Measurements from ENCODE around the gene AKAP6. TPM values are rescaled to one million over a fixed set of nuclear protein-coding genes. Genes with fewer than 3 reads are reported as not detected.

The AKAP6 gene
- total RNA-seq, 1 experiment from 2014 or later, result 1.1 TPM

DNA sequence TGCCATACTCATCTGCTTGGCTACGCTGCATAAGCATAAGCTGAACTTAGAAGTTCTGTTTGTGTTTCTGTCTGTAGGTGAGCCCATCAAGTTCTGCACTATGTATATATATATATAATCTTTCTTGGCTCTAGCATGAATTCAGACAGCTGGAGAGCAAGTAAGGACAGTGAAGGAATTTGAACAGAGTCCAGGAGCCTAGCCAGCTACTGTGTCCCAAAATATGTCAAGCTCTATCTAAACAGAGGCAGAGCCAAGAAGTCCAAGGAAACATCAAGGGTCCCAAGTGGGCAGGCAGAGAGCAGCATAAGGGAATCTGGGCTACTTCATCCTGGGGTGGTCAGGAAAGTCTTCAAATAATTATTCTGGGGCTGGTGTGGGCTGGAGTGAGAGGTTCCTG, 491.1 kb downstream of the AKAP6 start:
- no peaks in the 10 kb centered on the region for H3K9me3 ChIP-seq (ENCODE audit: control insufficient read depth, low read depth, low read length)
- no peak overlapping the region for H3K4me2 ChIP-seq (ENCODE audit: insufficient read depth, insufficient read length, low read length)
- H4K8ac ChIP-seq (replicated peaks; ENCODE audit: insufficient read length, low read depth, low read length), result no peak overlapping the region
- H2AK5ac ChIP-seq (ENCODE audit: insufficient read length, low read length), result no peak overlapping the region
- no peak overlapping the region for H4K91ac ChIP-seq (ENCODE audit: insufficient read length, low read depth, low read length)
- H3K27me3 Mint-ChIP-seq (ENCODE audit: low read depth), result no peaks in the 10 kb centered on the region
- H3K4me3 Mint-ChIP-seq, result no peak overlapping the region
- H3K4ac ChIP-seq (ENCODE audit: low read depth, low read length), result no peak overlapping the region
- H2BK120ac ChIP-seq (ENCODE audit: low read depth, low read length, poor library complexity, severe bottlenecking), result no peak overlapping the region
- H2BK12ac ChIP-seq (ENCODE audit: insufficient read length, low read depth, low read length), result no peak overlapping the region
- no peak overlapping the region for H3K18ac ChIP-seq (ENCODE audit: insufficient read length, low read depth, low read length)
- no peaks in the 10 kb centered on the region for H3K36me3 Mint-ChIP-seq (ENCODE audit: insufficient read depth in 1 of 3, low read depth in 3 of 3)
- no peak overlapping the region for H2BK15ac ChIP-seq (ENCODE audit: low read depth, low read length)
- DNase-seq, result no peak
- 0 out of 7 replicates have a peak overlapping the region, but pooled peaks of 1 of the 3 experiments have one; percentile 1 for H3K27ac Mint-ChIP-seq
- H3K9me3 Mint-ChIP-seq, result no peaks in the 10 kb centered on the region
- no peak overlapping the region for H4K5ac ChIP-seq (ENCODE audit: insufficient read length, low read depth, low read length)
- no peaks in the 10 kb centered on the region for H3K23me2 ChIP-seq (ENCODE audit: insufficient read length, low read depth, low read length, poor library complexity, severe bottlenecking)
- no peaks in the 10 kb centered on the region for H3K27me3 ChIP-seq (ENCODE audit: insufficient read depth, low read length)
- H4K20me1 ChIP-seq (ENCODE audit: control insufficient read depth, insufficient read depth, insufficient read length), result no peaks in the 10 kb centered on the region
- no peak overlapping the region for H3T11ph ChIP-seq (ENCODE audit: low read length)
- H3K4me1 Mint-ChIP-seq, result no peaks in the 10 kb centered on the region
- no peak overlapping the region for H3K9ac ChIP-seq (ENCODE audit: extremely low read depth, insufficient read length, low read length)
- no CpG with 5 or more reads among the region's 1 CpG for WGBS (ENCODE audit: extremely low coverage, insufficient read length, low lambda C conversion rate)
- H3K56ac ChIP-seq (ENCODE audit: insufficient read length, low read depth, low read length), result no peak overlapping the region
- no peak overlapping the region for H3K23ac ChIP-seq (ENCODE audit: insufficient read length, low read depth, low read length)
- H2BK5ac ChIP-seq (ENCODE audit: insufficient read length, low read length), result no peak overlapping the region
- H3K14ac ChIP-seq (ENCODE audit: insufficient read depth, low read length), result no peak overlapping the region
- no peak overlapping the region for H3K27ac ChIP-seq (ENCODE audit: insufficient read length, low read depth, low read length)
- H3K4me1 ChIP-seq (ENCODE audit: insufficient read depth, low read length), result no peaks in the 10 kb centered on the region
- TF ChIP-seq, protein P1, sequence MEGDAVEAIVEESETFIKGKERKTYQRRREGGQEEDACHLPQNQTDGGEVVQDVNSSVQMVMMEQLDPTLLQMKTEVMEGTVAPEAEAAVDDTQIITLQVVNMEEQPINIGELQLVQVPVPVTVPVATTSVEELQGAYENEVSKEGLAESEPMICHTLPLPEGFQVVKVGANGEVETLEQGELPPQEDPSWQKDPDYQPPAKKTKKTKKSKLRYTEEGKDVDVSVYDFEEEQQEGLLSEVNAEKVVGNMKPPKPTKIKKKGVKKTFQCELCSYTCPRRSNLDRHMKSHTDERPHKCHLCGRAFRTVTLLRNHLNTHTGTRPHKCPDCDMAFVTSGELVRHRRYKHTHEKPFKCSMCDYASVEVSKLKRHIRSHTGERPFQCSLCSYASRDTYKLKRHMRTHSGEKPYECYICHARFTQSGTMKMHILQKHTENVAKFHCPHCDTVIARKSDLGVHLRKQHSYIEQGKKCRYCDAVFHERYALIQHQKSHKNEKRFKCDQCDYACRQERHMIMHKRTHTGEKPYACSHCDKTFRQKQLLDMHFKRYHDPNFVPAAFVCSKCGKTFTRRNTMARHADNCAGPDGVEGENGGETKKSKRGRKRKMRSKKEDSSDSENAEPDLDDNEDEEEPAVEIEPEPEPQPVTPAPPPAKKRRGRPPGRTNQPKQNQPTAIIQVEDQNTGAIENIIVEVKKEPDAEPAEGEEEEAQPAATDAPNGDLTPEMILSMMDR (conservative IDR thresholded peaks at IDR 0.05), result no peak
- no peak overlapping the region for H2BK20ac ChIP-seq (ENCODE audit: low read depth, low read length, poor library complexity, severe bottlenecking)
- H2AFZ ChIP-seq (ENCODE audit: low read length), result no peak overlapping the region
- H3K79me1 ChIP-seq (ENCODE audit: insufficient read depth, low read depth, low read length, poor library complexity, severe bottlenecking), result no peaks in the 10 kb centered on the region
- H3K79me2 ChIP-seq (ENCODE audit: insufficient read depth, low read length), result no peaks in the 10 kb centered on the region

Data from H9 (cell line).